ENCODE measurements around the gene RECQL5.

The RECQL5 gene

GRCh38 chr17:75693500-75694481 lies 26.8 kb upstream of the RECQL5 start:
- DNase-seq (ENCODE audit: low spot score in 2 of 2) (no peak), ATAC-seq (no peak)
- no peaks in the 10 kb centered on the region for H3K9me3 Mint-ChIP-seq
- H3K27ac Mint-ChIP-seq: peak overlapping the region; percentile 60
- H3K4me3 Mint-ChIP-seq: no peak overlapping the region
- peaks cover 38% of the 10 kb centered on the region for H3K4me1 Mint-ChIP-seq
- H3K36me3 Mint-ChIP-seq: peaks cover 77% of the 10 kb centered on the region

DNA sequence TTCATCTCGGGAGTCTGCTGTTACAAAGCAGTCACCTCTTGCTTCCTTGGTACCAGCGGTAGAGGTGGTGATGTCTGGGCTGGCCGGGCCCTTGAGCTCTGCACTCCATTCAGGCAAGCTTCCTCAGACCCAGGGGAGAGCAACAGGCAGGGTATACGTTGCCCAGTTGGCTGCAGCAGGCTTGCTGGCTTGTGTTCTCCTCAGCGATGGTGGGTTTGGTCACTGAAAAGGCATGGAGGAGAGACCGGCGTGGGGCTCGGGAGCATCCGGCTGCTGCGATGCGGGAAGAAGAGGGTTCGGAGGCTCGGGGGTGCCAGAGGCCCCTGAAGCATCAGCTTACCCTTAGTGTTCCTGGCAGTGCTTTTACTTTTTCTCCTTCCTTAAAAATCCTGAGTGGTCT lies 26.0 kb upstream of the RECQL5 start:
- Mint-ChIP-seq H3K36me3 (peaks cover 76% of the 10 kb centered on the region), H3K27ac (peak overlapping the region; percentile 60), H3K4me3 (no peak overlapping the region), H3K9me3 (no peaks in the 10 kb centered on the region), H3K4me1 (peaks cover 46% of the 10 kb centered on the region)
- no peak for ATAC-seq
- DNase-seq (ENCODE audit: low spot score in 2 of 2): no peak

- Mint-ChIP-seq H3K4me3 (no peak overlapping the region), H3K36me3 (peaks cover 76% of the 10 kb centered on the region)
- peak; percentile 38 for ATAC-seq
These were observed 25.1 kb upstream of the RECQL5 start for GRCh38 chr17:75691801-75692626.

GRCh38 chr17:75691371-75691791 lies 24.4 kb upstream of the RECQL5 start:
- no peak overlapping the region for H3K4me3 Mint-ChIP-seq
- DNase-seq (ENCODE audit: low spot score in 2 of 2) (no peak), ATAC-seq (peak; percentile 85)
- H3K27ac Mint-ChIP-seq: peak overlapping the region; percentile 57
- H3K36me3 Mint-ChIP-seq: peaks cover 76% of the 10 kb centered on the region
- H3K9me3 Mint-ChIP-seq: no peaks in the 10 kb centered on the region
- peaks cover 57% of the 10 kb centered on the region for H3K4me1 Mint-ChIP-seq

More at GRCh38 chr17:75691801-75692626, 25.1 kb upstream of the RECQL5 start:
- no peaks in the 10 kb centered on the region for H3K9me3 Mint-ChIP-seq
- H3K27ac Mint-ChIP-seq: peak overlapping the region; percentile 57
- no peak for DNase-seq (ENCODE audit: low spot score in 2 of 2)
- H3K4me1 Mint-ChIP-seq: peaks cover 52% of the 10 kb centered on the region

DNA sequence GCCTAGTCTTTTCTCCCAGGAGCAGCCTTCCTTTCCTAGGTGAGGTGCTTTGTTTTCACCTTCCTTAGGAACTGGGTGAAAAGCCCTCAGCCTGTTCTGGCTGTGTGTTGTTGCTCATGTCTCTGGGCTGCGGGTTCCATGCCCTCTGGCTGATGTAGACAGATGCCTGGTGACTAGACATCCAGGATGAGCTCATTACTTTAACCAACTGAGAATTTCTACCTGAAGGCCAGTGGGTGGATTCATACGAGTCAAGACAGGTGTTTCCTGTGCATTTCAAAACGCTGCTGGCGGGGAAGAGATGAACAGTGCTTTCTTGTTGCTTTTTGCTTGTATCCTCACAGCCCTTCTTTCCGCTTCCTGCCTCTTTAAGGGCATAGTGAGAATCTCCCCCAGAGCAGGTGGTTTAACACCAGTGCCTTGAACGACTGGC lies 22.5 kb upstream of the RECQL5 start:
- peaks cover 68% of the 10 kb centered on the region for H3K4me1 Mint-ChIP-seq
- ATAC-seq (peak; percentile 65), DNase-seq (ENCODE audit: low spot score in 2 of 2) (no peak)

DNA sequence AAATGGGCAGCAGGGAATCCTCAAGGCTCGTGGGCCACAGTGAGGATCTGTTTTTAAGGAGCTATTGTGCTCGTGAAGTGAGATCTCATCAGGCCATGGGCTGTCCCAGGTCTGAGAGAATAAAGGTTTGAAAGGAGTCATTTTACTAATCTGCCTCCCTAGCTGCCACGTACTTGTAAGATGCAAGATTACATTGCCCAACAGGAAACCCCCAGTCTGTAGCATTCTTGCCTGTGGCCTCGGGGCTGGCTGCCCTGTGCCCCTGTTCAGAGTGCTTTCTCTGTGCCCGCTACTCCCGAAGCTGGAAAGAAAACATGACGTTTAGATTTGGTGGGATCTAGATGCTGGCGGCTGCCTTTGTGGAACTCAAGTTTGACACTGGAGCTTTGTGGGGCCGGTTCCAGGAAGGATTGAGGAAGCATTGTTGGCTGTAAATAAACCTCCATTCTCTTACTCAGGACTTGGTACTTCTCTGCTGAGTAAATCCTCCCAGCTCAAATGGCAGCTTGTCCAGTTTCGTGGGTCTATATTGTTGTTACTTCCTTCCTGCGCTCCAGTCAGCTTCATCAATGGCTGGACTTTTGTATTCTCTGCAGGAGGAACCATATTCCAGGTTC lies 21.4 kb upstream of the RECQL5 start:
- DNase-seq (ENCODE audit: low spot score in 2 of 2) (no peak), ATAC-seq (peak; percentile 61)
- no peaks in the 10 kb centered on the region for H3K9me3 Mint-ChIP-seq
- peaks cover 58% of the 10 kb centered on the region for H3K36me3 Mint-ChIP-seq
- peaks cover 78% of the 10 kb centered on the region for H3K4me1 Mint-ChIP-seq
- H3K4me3 Mint-ChIP-seq: peak overlapping the region; percentile 2
- H3K27ac Mint-ChIP-seq: peak overlapping the region; percentile 82

More for the DNA sequence above, 22.5 kb upstream of the RECQL5 start:
- peaks cover 67% of the 10 kb centered on the region for H3K36me3 Mint-ChIP-seq
- H3K4me3 Mint-ChIP-seq: peak overlapping the region; percentile 16
- peak overlapping the region; percentile 82 for H3K27ac Mint-ChIP-seq
- no peaks in the 10 kb centered on the region for H3K9me3 Mint-ChIP-seq

GRCh38 chr17:75685499-75685898 lies 18.5 kb upstream of the RECQL5 start:
- H3K36me3 Mint-ChIP-seq: peaks cover 62% of the 10 kb centered on the region
- H3K4me3 Mint-ChIP-seq: no peak overlapping the region
- ATAC-seq (no peak), DNase-seq (ENCODE audit: low spot score in 2 of 2) (no peak)
- peaks cover 59% of the 10 kb centered on the region for H3K4me1 Mint-ChIP-seq
- H3K9me3 Mint-ChIP-seq: no peaks in the 10 kb centered on the region
- peak overlapping the region; percentile 37 for H3K27ac Mint-ChIP-seq

- Mint-ChIP-seq H3K9me3 (no peaks in the 10 kb centered on the region), H3K4me1 (peaks cover 58% of the 10 kb centered on the region), H3K36me3 (peaks cover 66% of the 10 kb centered on the region), H3K4me3 (no peak overlapping the region), H3K27ac (peak overlapping the region; percentile 37)
- ATAC-seq (no peak), DNase-seq (ENCODE audit: low spot score in 2 of 2) (no peak)
These were observed 18.0 kb upstream of the RECQL5 start for GRCh38 chr17:75684924-75685323.

- DNase-seq (ENCODE audit: low spot score in 2 of 2) (no peak), ATAC-seq (no peak)
- Mint-ChIP-seq H3K36me3 (peaks cover 66% of the 10 kb centered on the region), H3K9me3 (no peaks in the 10 kb centered on the region), H3K27ac (peak overlapping the region; percentile 37), H3K4me1 (peaks cover 55% of the 10 kb centered on the region), H3K4me3 (no peak overlapping the region)
These were observed 17.3 kb upstream of the RECQL5 start for GRCh38 chr17:75684249-75684648.

GRCh38 chr17:75683583-75683982 lies 16.6 kb upstream of the RECQL5 start:
- Mint-ChIP-seq H3K9me3 (no peaks in the 10 kb centered on the region), H3K4me3 (no peak overlapping the region), H3K36me3 (peaks cover 66% of the 10 kb centered on the region), H3K27ac (peak overlapping the region; percentile 37), H3K4me1 (peaks cover 49% of the 10 kb centered on the region)
- DNase-seq (ENCODE audit: low spot score in 2 of 2): no peak
- peak; percentile 80 for ATAC-seq

DNA sequence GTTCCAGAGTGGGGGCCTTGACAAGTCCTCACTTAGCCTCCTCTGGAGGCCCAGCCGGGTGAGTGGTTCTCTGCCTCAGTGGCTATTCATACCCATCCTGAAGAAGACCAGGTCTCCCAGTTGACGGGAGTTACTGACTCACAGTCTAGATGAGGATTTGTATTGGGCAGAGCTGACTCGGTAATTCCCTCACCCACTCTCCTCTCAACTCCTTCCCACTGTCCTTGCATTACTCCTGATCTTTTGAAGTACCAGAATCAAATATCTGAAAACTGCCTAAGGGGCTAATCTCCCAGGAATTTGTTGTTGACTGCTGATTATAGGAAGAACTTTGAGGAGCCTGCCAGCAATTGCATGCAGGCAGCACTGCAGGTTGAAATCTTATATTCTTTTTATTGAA lies 14.3 kb upstream of the RECQL5 start:
- DNase-seq (ENCODE audit: low spot score in 2 of 2) (no peak), ATAC-seq (no peak)
- H3K4me3 Mint-ChIP-seq: no peak overlapping the region
- peak overlapping the region; percentile 58 for H3K27ac Mint-ChIP-seq
- peaks cover 31% of the 10 kb centered on the region for H3K4me1 Mint-ChIP-seq
- no peaks in the 10 kb centered on the region for H3K9me3 Mint-ChIP-seq
- peaks cover 69% of the 10 kb centered on the region for H3K36me3 Mint-ChIP-seq

GRCh38 chr17:75680431-75680830 lies 13.5 kb upstream of the RECQL5 start:
- Mint-ChIP-seq H3K27ac (peak overlapping the region; percentile 58), H3K4me3 (no peak overlapping the region), H3K4me1 (peaks cover 25% of the 10 kb centered on the region)

DNA sequence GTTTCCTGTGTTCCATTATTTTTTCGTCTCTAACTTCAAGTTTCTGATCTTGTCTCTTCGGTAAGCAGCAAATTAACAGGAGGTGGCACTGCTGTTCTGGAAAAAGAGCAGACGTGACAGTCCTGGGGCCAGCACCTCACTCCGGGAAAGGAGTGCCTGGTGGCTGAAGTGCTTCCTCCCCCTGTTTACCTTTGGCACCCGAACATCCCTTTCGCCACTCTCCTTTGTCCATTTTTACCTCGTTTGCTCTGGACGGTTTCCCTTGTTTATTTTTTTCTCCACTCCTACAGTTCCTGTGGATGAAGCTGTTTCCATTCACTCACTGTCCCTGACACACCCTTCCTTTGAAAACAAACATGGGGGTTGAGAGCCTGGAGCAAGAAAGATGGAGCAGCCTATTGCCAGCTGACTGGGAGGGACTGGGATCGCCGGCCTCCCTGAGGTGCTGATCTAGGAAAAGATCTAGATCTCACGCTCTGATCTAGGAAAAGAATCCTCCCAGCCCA lies 12.8 kb upstream of the RECQL5 start:
- ATAC-seq (no peak), DNase-seq (ENCODE audit: low spot score in 2 of 2) (no peak)
- Mint-ChIP-seq H3K4me3 (no peak overlapping the region), H3K9me3 (no peaks in the 10 kb centered on the region), H3K4me1 (peaks cover 19% of the 10 kb centered on the region), H3K27ac (no peak overlapping the region), H3K36me3 (peaks cover 76% of the 10 kb centered on the region)

More at GRCh38 chr17:75680431-75680830, 13.5 kb upstream of the RECQL5 start:
- DNase-seq (ENCODE audit: low spot score in 2 of 2) (no peak), ATAC-seq (no peak)
- no peaks in the 10 kb centered on the region for H3K9me3 Mint-ChIP-seq
- peaks cover 69% of the 10 kb centered on the region for H3K36me3 Mint-ChIP-seq

- no peaks in the 10 kb centered on the region for H3K9me3 Mint-ChIP-seq
- no peak overlapping the region for H3K4me3 Mint-ChIP-seq
- no peak for DNase-seq (ENCODE audit: low spot score in 2 of 2)
- ATAC-seq: no peak
- peaks cover 5% of the 10 kb centered on the region for H3K4me1 Mint-ChIP-seq
- H3K27ac Mint-ChIP-seq: no peak overlapping the region
- H3K36me3 Mint-ChIP-seq: peaks cover 98% of the 10 kb centered on the region
These were observed 9.5 kb upstream of the RECQL5 start for GRCh38 chr17:75676461-75676860.

- no peak for ATAC-seq
These were observed 6.5 kb upstream of the RECQL5 start for GRCh38 chr17:75673487-75673886.

More at GRCh38 chr17:75673487-75673886, 6.5 kb upstream of the RECQL5 start:
- Mint-ChIP-seq H3K4me1 (peaks cover 2% of the 10 kb centered on the region), H3K27ac (no peak overlapping the region), H3K9me3 (no peaks in the 10 kb centered on the region), H3K36me3 (peaks cover 98% of the 10 kb centered on the region), H3K4me3 (no peak overlapping the region)
- DNase-seq (ENCODE audit: low spot score in 2 of 2): no peak
